Femur (tissue), 1 donor: ENCODE measurements around the gene TTC13.

Experiments
- DNase-seq: peaks from one replicate; pipeline ENCODE4 v3.0.0-alpha.2; 2017

The TTC13 gene

DNA sequence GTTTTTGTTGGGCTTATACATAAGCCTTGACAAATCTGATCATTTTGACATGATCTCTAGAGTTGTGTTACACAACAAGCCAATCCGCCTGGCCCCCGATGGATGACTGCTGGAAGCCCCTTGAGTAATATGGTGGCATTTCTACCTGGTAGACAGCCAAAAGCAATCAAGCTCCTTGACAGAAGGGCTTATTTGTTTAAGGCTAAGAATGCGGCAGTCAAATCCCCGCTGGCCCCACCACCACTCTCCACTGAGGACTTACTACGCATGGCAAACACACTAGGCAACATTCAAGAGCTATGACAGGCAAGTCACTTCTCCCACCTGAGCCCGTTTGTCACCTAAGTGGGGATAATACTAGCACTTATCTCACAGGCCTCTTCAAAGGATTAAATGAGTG lies 77.0 kb downstream of the TTC13 start:
- DNase-seq = no peak

GRCh38 chr1:230900984-230901383 lies 77.7 kb downstream of the TTC13 start:
- no peak for DNase-seq

DNA sequence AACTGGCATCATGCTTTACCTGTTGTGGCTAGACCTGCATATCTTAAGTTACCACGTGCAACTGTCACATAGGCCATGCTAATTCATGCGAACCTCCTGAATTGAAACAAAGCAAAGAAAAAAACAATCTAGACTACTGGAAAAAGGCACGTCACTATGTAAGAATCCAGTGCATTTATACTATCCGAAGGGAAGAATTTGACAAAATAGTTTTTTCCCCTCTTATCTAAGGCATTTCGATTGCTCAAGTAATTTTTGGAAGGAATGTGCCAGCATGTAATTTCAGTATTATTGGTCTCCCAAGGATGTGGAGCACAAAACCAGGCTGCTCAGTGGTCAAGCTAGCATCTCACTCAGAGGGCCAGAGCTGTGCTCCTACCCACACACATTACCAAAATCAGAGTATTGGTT lies 78.8 kb downstream of the TTC13 start:
- DNase-seq = no peak

GRCh38 chr1:230898748-230899147 lies 79.9 kb downstream of the TTC13 start:
- no peak for DNase-seq

DNA sequence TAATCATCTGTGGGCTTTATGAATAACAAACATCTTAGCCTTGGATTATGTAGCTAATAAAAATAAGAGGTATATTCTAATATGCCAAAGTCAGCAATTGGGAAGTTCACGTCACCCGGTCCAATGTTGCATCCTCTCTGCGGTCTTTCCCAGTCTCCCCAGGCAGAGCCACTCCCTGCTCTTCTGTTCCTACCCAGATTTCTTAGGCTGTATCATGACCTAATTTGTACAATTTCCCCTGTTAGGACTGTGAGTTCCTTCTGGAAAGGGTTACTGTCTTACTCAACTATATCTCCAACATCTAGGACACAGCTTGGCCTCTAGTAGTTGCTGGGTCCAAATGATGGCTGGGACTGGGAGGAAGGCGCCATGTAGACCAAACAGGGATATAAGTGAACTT lies 80.5 kb downstream of the TTC13 start:
- no peak for DNase-seq

DNA sequence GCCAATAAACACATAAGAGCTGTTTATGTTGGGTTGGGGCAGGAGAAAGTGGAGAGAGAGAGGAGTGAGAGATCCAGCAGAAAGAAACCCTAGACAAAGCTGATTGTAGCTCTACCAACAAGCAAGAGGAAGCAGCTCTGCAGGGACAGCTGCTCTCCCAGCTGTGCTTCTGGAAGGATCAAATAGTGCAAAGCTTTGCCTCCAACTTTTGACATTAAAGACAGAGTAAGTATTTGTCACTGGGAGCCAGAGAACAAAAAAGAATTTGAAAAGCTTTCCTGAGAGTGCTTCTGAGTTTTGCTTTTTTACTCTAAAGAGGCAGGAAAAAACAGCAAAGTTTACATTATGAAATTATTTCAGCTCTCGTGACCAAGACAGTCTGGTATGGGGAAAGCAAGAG lies 81.9 kb downstream of the TTC13 start:
- peak; percentile 47 for DNase-seq

GRCh38 chr1:230895452-230895851 lies 83.2 kb downstream of the TTC13 start:
- no peak for DNase-seq

DNA sequence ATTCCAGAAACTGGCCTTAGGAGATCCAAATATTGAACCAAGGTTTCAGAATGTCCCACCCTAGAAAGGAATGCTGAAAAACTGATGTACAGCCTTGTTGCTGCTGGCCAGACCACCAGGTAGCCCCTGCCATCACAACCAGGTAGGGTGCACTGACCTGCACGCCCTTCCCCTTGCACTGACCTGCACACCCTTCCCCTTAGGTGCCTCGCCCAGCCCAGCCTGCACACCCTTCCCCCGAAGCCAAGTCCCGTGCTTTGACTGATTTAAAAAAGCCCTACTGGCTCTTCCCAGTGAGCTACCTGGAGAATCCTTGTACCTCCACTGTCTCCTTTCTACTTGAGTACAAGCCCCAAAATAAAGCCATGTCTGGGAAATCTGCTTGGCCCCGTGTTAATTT lies 84.0 kb downstream of the TTC13 start:
- no peak for DNase-seq

DNA sequence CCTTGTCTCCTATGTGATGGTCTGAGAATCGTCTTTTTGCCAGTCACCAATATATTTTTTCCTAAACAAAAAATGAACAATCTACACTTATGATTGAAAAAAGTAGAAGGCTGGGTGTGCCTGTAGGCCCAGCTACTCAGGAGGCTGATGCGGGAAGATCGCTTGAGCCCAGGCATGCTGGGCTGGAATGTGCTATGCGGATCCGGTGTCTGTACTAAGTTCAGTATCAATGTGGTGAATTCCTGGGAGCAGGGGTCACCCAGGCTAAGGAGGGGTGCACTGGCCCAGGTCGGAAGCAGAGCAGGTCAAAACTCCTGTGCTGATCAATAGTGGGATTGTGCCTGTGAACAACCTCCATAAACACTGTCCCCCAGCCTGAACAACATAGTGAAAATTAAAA lies 84.6 kb downstream of the TTC13 start:
- DNase-seq = no peak

DNA sequence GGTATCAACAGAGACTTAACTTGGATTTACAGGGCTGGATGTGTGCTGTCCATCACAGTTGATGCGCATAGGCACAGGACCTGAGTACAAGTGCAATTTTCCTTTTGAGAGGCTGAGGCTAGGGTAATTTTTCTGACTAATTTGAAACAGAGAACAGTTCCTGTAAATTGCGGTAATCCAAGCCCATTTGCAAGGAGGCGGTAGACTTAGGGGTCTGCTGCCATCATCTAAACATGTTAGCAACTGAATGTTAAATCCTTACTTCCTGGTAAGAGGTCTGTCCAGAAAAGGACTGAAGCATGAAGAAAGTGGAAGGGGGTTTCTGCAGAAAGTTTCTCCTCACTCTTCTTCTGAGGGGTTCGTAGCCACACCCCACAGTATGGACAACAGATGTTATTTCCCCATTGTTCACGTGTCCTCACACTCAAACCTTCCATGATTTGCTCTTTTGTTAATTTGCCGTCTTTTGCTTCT lies 86.6 kb downstream of the TTC13 start:
- DNase-seq = no peak

GRCh38 chr1:230891413-230891812 lies 87.2 kb downstream of the TTC13 start:
- no peak for DNase-seq

DNA sequence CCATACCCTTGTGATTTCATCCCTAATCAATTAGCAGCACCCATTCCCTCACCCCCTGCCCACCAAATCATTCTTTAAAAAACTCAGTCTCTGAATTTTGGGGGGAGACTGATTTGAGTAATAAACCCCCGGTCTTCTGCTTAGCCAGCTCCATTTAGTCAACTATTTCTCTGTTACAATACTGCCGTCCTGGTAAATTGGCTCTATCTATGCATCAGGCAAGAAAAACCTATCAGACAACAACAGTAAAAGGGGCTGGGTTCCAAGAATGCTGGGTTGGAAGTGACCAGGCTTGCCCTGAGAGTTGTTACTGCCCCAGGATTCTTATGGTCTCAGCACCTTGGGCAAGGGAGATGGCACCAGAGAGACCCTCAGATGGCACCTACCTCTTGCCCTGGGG lies 94.0 kb downstream of the TTC13 start:
- no peak for DNase-seq

GRCh38 chr1:230883967-230884366 lies 94.7 kb downstream of the TTC13 start:
- DNase-seq = peak; percentile 70

DNA sequence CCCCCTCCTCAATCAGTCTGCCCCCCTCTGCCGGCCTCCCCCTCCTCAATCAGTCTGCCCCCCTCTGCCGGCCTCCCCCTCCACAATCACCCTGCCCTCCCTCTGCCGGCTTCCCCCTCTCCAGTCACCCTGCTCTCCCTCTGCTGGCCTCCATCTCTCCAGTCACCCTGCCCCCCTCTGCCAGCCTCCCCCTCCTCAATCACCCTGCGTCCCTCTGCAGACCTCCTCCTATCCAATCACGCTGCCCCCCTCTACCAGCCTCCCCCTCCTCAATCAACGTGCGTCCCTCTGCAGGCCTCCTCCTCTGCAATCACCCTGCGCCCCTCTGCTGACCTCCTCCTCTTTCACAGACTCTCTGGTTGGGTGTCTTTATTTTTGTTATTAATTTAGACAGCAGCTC lies 98.9 kb downstream of the TTC13 start:
- no peak for DNase-seq

DNA sequence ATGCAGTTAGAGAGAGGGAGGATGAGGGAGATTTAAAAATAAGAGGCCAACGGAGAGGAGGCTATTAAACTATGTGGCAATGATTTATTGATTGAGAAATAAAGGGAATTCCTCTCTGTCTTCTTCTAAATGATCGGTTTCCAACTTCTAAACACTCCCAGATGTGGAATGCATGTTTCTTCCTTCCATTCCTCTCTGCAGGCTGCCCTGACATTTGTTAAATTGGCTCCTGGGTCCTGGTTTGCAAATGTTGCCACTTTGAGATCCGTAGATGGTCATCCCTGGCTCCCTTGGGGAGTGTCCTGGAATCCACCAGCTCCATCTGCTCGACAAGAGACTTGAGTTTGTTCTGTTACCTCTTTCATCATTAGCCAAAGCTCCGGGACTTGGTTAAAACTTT lies 100.1 kb downstream of the TTC13 start:
- peak; percentile 59 for DNase-seq

- DNase-seq = no peak
Observed at GRCh38 chr1:230877924-230878590, 100.6 kb downstream of the TTC13 start.

DNA sequence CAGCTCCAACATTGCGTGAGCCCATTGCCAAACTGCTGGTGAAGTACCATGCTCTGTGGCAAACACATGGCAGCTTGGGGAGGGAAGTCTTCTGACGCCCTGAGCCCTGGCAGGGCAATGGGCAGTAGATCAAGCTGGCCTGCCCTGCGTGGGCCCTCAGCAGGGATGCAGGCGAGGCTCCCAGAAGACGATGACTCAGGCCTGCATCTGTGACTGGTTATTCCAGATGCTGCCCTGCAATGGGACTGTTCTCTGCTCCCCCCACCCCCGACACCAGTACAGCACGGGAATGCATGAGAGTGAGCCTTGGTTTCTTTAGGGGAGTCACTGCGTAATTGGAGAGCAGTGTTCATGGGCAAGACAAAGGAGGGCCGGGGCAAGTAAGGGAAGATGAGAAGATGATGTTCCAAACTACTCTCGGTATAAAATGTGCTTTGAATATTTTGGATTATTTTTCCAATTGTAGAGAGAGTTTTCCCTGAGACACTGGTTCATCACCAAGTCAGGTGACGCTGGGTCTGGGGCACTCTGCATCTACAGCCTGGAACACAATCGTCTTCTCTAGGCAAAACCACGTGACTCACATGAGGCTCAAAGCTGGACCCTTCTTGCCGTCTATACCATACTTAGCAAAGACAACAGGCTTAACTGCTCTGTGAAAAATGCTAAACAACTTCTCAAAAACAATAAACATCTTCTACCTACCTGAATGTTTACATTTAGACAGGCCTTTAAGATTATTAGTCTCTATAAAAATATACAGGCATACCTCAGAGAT lies 101.3 kb downstream of the TTC13 start:
- no peak for DNase-seq

GRCh38 chr1:230876660-230877059 lies 102.0 kb downstream of the TTC13 start:
- DNase-seq = no peak

DNA sequence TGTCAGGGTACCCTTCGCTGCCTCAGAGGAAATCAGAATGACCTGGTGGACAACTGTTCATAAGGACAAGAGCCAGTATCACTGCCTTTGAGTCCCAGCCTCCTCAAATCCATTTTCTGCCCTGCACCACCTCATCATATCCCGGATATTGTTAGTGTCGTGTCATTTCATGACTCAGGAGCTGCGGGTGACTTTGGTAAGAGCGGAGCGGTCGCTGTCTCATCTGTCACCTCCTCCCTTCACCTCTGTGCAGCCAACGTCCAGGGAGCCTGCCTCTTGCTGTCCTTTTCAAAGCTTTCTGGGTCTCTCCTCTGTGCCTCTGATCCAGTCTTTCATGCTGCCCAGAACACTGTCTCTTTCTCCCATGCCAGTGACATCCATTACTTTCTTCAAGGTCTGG lies 103.3 kb downstream of the TTC13 start:
- DNase-seq = no peak

DNA sequence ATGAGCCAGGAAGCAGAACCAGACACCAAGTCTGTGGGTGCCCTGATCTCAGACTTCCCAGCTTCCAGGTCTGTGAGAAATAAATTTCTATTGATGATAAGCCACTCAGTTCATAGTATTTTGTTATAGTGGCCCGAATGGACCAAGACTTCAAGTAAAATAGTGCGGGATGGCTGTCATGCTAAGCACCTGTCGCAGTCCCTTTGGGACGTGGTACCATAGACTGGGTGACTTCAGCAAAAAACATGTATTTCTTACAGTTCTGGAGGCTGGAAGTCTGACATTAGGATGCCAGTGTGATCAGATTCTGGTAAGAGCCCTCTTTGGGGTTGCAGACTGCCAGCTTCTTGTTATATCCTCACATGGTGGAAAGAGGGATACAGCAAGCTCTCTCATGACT lies 107.7 kb downstream of the TTC13 start:
- no peak for DNase-seq

- DNase-seq = no peak
Observed at GRCh38 chr1:230869500-230869899, 109.2 kb downstream of the TTC13 start.

DNA sequence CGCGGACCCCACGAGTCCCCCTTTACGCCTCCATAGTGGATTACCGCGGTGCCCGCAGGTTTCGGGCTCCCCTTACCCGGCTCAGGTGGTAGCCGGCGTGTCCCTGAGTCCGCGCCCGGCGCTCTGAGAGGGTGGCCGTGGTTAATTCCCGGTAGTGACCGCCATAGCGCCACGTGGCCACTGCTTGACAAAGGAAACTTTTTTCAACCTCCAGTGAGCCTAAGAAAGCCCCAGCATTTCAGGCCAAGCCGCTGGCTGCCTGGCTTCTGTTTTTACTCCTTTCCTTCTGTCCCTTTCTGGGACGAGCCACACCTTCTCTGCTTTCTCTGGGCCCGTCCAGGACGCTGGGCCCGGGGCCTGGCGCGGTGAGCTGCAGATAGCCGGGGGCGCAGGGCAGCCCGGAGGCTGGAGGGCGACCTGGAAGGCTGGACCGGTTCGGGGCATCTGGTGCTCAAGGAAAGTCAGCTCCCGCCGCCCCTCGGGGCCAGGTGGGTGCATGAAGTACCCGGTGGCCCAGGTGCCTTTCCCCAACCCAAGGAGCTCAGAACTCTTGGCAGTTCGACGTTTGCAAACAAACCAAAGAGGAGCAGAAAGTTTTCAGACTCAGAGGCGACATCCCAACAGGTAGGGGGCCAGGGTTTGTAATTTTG lies 109.8 kb downstream of the TTC13 start:
- DNase-seq = peak; percentile 78

GRCh38 chr1:230867903-230868735 lies 110.5 kb downstream of the TTC13 start, which contains the start of gene C1orf198:
Gene C1orf198, minus strand, starts transcription at chr1:230868521. Its CDS starts 9 bp downstream, at chr1:230868512.
- peak; percentile 90 for DNase-seq
